ENCODE measurements around the gene DHX30. TPM values are rescaled to one million over a fixed set of nuclear protein-coding genes. Genes with fewer than 3 reads are reported as not detected.

Gene DHX30
- total RNA-seq, 2 donors from 2014 or later, result 60.2 to 68.4 TPM

DNA sequence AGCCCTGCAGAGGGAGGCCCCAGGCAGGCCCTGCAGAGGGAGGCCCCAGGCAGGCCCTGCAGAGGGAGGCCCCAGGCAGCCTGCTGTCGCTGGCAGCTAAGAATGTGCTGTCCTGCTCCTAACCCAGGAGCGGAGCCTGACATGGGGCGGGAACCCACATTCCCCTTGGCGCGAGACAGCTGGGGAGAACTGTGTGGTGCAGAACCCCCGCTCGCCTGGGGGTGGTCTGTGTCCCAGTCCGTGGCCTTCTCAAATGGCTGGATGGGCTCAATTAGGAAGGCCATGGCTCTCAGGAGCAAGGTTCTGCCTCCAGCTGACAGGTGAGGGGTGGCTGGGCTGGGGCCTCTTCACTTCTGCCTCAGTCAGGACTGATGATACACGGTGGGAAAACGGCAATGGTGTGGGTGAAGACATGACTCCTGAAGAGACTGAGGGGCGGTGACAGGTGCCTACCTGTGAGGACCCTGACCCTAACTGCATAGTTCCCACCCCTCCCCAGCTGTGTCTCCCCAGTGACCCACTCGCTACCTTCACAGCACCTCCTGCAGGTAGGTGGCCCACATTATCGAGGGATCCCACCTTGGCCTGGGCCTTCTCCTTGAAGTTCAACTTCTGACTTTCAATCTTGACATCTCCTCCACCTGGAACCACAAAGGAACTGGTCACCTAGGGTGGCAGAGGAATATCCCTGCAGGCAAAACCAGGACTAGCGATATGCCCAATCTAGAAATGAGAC is 52.0 kb downstream of the DHX30 start:
- Histone ChIP-seq H3K9me3 (no peaks in the 10 kb centered on the region), H3K27ac (no peak overlapping the region), H3K36me3 (peaks cover 64% of the 10 kb centered on the region), H3K4me3 (no peak overlapping the region), H3K4me1 (ENCODE audit: control insufficient read depth in 1 of 2, low read depth in 2 of 2) (peaks cover 0 to 13% of the 10 kb centered on the region in 2 donors), H3K27me3 (replicated peaks; ENCODE audit: insufficient read depth) (no peaks in the 10 kb centered on the region)
- TF ChIP-seq, protein P1, sequence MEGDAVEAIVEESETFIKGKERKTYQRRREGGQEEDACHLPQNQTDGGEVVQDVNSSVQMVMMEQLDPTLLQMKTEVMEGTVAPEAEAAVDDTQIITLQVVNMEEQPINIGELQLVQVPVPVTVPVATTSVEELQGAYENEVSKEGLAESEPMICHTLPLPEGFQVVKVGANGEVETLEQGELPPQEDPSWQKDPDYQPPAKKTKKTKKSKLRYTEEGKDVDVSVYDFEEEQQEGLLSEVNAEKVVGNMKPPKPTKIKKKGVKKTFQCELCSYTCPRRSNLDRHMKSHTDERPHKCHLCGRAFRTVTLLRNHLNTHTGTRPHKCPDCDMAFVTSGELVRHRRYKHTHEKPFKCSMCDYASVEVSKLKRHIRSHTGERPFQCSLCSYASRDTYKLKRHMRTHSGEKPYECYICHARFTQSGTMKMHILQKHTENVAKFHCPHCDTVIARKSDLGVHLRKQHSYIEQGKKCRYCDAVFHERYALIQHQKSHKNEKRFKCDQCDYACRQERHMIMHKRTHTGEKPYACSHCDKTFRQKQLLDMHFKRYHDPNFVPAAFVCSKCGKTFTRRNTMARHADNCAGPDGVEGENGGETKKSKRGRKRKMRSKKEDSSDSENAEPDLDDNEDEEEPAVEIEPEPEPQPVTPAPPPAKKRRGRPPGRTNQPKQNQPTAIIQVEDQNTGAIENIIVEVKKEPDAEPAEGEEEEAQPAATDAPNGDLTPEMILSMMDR (IDR thresholded peaks at IDR 0.05), result no peak
- ATAC-seq (ENCODE audit: insufficient number of reproducible peaks, low FRiP score, low read depth) (no peak), DNase-seq (ENCODE audit: low spot score) (no peak)

DNA sequence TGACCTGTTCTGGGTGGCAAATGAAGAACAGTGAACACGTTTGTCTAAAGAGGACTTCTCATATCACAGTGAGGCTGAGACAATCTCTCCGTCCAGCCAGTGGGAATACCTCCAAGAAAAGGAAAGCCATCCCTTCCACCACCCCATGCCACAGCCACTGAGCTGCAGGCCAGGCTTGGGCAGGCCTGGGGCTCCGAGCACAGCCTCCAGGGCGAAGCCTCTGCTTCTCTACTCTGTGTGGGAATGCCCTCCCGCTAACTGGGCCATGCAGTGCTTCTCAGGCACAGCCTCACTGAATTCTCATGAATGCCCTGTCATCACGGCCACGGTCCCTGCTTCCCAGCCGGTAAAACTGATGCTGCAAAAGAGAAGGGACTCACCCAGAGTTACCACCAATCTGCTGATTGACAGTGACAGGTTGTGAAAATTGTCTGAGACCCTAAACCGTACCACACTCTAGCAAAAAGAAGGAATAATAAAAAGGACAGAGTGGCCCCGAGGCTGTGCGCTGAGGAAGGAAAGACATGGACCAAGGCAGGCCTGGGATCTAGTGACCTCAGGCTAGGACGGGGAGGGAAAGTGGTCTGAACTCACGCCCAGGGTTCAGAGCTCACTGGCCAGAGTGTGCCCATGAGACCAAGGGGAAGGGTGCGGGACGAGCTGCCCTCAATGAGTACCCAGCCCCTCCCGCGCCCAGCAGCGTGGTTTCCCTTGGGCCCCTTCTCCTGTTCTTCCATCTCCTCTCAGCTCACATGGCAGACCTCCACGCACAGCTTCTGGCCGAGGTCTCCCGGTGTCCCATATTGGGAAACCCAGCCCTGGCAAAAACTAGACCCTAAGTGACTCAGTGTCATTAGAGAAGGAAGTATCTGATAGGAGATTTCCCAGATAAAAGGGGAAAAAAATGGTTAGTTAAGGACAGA is 52.8 kb downstream of the DHX30 start:
- Histone ChIP-seq H3K4me1 (ENCODE audit: control insufficient read depth in 1 of 2, low read depth in 2 of 2) (peaks cover 0 to 13% of the 10 kb centered on the region in 2 donors), H3K9me3 (no peaks in the 10 kb centered on the region), H3K4me3 (no peak overlapping the region), H3K36me3 (peaks cover 58% of the 10 kb centered on the region), H3K27ac (peak overlapping the region in 1 of 2 donors; percentile 18), H3K27me3 (replicated peaks; ENCODE audit: insufficient read depth) (no peaks in the 10 kb centered on the region)
- ATAC-seq (ENCODE audit: insufficient number of reproducible peaks, low FRiP score, low read depth) (no peak), DNase-seq (ENCODE audit: low spot score) (no peak)
- TF ChIP-seq, protein P1 (IDR thresholded peaks at IDR 0.05), result no peak

DNA sequence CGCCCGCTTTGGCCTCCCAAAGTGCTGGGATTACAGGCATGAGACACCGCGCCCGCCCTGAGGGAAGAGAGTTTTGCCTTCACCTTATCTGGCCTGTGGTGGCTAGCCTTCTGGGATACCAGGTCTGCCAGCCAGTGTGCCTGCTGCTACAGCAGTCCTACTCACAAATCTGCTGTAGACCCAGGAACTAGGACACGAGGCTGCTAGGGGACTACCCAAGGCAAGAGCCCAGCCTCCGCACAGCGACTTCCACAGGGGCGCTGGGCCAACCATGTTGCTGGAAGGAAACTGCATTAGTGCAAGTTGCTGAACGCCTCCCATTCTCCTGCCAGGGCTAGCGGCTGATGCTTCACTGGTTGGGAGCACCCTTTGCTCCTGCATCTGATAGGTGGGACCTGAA is 53.7 kb downstream of the DHX30 start:
- H3K9me3 ChIP-seq, result no peaks in the 10 kb centered on the region
- peaks cover 48% of the 10 kb centered on the region for H3K36me3 ChIP-seq
- no peak for ATAC-seq (ENCODE audit: insufficient number of reproducible peaks, low FRiP score, low read depth)

DNA sequence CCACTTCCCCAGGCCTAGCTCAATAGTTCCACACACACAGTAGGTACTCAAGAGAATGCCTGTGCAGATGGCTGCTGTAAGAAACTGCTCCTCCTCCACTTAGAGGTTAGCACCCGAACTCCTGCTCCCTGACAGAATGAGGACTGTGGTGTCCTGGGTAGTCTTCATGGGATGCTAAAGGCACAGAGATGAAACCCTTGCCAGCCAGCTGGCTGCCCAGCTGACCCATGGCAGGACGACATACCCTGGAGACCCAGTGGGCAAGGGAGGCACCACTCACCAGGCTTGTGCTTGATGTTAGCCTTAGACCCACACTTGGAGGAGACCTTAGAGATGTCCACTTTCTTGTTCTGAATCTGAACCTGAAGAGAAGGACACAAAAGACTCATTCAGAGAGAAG is 54.2 kb downstream of the DHX30 start:
- Histone ChIP-seq H3K27ac (peak overlapping the region; percentile 42 to 61), H3K4me3 (no peak overlapping the region), H3K36me3 (peaks cover 44% of the 10 kb centered on the region), H3K27me3 (replicated peaks; ENCODE audit: insufficient read depth) (no peaks in the 10 kb centered on the region), H3K4me1 (ENCODE audit: control insufficient read depth in 1 of 2, low read depth in 2 of 2) (peaks cover 0 to 13% of the 10 kb centered on the region in 2 donors), H3K9me3 (no peaks in the 10 kb centered on the region)
- ATAC-seq (ENCODE audit: insufficient number of reproducible peaks, low FRiP score, low read depth), result no peak
- TF ChIP-seq, protein P1 (IDR thresholded peaks at IDR 0.05), result no peak
- no peak for DNase-seq (ENCODE audit: low spot score)

More for the DNA sequence above, 53.7 kb downstream of the DHX30 start:
- DNase-seq (ENCODE audit: low spot score), result no peak
- Histone ChIP-seq H3K4me3 (no peak overlapping the region), H3K27me3 (replicated peaks; ENCODE audit: insufficient read depth) (no peaks in the 10 kb centered on the region), H3K27ac (peak overlapping the region; percentile 42 to 61), H3K4me1 (ENCODE audit: control insufficient read depth in 1 of 2, low read depth in 2 of 2) (peaks cover 0 to 13% of the 10 kb centered on the region in 2 donors)
- TF ChIP-seq, protein P1 (IDR thresholded peaks at IDR 0.05), result no peak

Data from thoracic aorta (tissue), 2 donors.